ENCODE measurements around the gene PIK3C3.
"Not testable (repeated sequence)": the region's sequence is repeated elsewhere in the genome, so short reads cannot be mapped to it uniquely, and the experiment has no call there.

PIK3C3 gene

DNA sequence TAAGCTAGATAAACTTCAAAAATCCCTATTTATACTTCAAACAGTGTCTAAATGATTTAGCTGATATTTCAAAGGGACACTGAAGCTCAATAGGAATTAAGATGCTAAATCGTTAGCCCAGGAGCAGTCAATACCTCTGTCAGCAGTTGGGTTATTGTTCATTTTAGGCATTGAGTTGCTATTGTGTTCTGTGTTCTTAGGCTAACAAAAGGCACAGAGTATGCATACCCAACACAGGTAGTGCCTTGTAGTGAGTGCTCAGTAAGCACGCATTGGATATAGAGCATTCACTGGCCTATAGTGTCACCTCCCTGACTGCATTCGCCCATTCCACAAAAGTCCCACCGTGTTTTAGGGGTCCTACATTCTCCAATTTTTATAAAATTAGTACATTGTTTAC lies 152.3 kb downstream of the PIK3C3 start:
- no peaks in the 10 kb centered on the region for H3K36me3 ChIP-seq (ENCODE audit: control insufficient read depth, insufficient read depth, low read length)
- H3K4me3 ChIP-seq (replicated peaks; ENCODE audit: low read depth, low read length), result no peak overlapping the region
- DNase-seq (ENCODE audit: extremely low read depth, insufficient read length), result no peak
- no peaks in the 10 kb centered on the region for H3K27me3 ChIP-seq (replicated peaks; ENCODE audit: control insufficient read depth, insufficient read depth, low read length)
- TF ChIP-seq, protein P1, sequence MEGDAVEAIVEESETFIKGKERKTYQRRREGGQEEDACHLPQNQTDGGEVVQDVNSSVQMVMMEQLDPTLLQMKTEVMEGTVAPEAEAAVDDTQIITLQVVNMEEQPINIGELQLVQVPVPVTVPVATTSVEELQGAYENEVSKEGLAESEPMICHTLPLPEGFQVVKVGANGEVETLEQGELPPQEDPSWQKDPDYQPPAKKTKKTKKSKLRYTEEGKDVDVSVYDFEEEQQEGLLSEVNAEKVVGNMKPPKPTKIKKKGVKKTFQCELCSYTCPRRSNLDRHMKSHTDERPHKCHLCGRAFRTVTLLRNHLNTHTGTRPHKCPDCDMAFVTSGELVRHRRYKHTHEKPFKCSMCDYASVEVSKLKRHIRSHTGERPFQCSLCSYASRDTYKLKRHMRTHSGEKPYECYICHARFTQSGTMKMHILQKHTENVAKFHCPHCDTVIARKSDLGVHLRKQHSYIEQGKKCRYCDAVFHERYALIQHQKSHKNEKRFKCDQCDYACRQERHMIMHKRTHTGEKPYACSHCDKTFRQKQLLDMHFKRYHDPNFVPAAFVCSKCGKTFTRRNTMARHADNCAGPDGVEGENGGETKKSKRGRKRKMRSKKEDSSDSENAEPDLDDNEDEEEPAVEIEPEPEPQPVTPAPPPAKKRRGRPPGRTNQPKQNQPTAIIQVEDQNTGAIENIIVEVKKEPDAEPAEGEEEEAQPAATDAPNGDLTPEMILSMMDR (IDR thresholded peaks at IDR 0.05; ENCODE audit: insufficient read depth, low read length, poor library complexity, severe bottlenecking), result no peak

DNA sequence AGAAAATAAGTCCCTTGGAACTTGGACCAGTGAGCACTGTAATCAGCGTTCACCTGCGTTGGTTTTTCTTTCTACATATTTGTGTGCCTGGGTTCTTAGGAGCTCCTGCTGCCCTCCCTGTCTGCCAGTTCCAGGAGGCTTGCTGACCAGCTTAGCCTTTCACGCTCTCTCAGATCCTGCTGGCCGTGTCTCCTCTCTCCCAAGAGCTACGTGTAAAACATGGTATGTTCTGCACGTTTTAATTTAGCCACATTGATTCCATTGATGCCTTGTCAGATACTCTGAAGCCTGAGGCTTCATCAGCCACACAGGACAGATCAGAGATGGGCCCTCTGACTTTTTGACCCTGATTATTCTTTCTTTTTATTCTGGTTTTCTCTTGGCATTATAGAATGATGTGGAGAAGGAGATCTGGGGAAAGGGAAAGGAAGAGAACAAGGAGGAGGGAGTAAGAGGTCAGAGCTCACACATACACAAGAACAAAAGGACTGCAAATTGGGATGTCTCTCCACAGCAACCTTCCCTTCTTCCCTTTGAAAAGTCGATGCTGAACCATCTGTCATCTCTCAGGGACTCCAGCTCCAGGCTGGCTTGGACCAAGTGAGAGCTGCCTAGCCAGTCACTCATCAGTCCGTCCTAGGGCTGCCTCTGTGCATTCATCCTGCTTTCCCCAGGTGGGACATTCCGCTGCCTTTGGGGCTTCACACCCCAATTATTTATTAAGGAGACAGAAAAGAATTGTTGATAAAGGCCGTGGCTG lies 152.8 kb downstream of the PIK3C3 start:
- TF ChIP-seq, protein P1 (IDR thresholded peaks at IDR 0.05; ENCODE audit: insufficient read depth, low read length, poor library complexity, severe bottlenecking), result no peak
- DNase-seq (ENCODE audit: extremely low read depth, insufficient read length), result no peak
- Histone ChIP-seq H3K36me3 (ENCODE audit: control insufficient read depth, insufficient read depth, low read length) (no peaks in the 10 kb centered on the region), H3K4me3 (replicated peaks; ENCODE audit: low read depth, low read length) (no peak overlapping the region), H3K27me3 (replicated peaks; ENCODE audit: control insufficient read depth, insufficient read depth, low read length) (no peaks in the 10 kb centered on the region)

DNA sequence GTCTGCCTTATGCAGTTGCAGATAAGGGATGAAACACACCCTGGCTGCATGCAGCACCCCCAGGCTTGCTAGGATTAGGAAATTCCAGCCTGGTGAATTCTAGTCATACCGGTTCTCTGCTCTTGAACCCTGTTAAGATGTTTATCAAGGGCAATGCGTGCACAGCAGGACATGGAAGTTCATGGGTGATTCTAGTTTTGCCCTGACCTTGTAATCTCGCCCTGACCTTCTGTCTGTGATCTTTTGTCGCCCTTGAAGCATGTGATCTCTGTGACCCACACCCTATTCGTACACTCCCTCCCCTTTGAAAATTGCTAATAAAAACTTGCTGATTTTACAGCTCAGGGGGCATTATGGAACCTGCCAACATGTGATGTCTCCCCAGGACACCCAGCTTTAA lies 157.1 kb downstream of the PIK3C3 start:
- not testable (repeated sequence) for H3K27me3 ChIP-seq (replicated peaks; ENCODE audit: control insufficient read depth, insufficient read depth, low read length); DNase-seq (ENCODE audit: extremely low read depth, insufficient read length); H3K4me3 ChIP-seq (replicated peaks; ENCODE audit: low read depth, low read length); H3K36me3 ChIP-seq (ENCODE audit: control insufficient read depth, insufficient read depth, low read length)

DNA sequence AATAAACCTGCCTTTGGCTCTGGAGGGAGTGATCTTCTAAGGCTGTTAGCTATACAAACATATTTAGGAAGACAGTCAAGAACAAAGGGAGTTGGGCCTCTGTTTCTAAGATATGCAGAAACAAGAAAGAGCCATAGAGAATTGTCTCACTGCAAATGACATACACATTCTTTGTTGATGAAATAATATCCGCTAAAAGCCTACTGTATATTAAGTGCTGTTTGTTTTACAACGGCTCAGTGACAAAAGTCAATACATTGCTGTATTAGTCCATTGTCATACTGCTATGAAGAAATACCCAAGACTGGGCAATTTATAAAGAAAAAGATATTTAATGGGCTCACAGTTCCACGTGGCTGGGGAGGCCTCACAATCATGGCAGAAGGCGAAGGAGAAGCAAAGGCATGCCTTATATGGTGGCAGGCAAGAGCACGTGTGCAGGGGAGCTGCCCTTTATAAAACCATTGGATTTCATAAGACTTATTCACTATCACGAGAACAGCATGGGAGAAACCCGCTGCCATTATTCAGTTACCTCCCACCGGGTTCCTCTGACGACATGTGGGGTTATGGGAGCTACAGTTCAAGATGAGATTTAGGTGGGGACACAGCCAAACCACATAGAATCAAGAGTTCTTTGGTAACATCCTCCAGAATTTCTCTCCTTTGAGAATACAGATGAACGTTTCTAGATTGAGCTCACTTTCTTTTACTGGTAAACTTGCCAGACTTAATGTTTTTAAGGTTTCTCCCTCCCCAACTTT lies 157.8 kb downstream of the PIK3C3 start:
- H3K4me3 ChIP-seq (replicated peaks; ENCODE audit: low read depth, low read length), result no peak overlapping the region
- no peaks in the 10 kb centered on the region for H3K36me3 ChIP-seq (ENCODE audit: control insufficient read depth, insufficient read depth, low read length)
- no peaks in the 10 kb centered on the region for H3K27me3 ChIP-seq (replicated peaks; ENCODE audit: control insufficient read depth, insufficient read depth, low read length)
- no peak for DNase-seq (ENCODE audit: extremely low read depth, insufficient read length)
- TF ChIP-seq, protein P1 (IDR thresholded peaks at IDR 0.05; ENCODE audit: insufficient read depth, low read length, poor library complexity, severe bottlenecking), result no peak

DNA sequence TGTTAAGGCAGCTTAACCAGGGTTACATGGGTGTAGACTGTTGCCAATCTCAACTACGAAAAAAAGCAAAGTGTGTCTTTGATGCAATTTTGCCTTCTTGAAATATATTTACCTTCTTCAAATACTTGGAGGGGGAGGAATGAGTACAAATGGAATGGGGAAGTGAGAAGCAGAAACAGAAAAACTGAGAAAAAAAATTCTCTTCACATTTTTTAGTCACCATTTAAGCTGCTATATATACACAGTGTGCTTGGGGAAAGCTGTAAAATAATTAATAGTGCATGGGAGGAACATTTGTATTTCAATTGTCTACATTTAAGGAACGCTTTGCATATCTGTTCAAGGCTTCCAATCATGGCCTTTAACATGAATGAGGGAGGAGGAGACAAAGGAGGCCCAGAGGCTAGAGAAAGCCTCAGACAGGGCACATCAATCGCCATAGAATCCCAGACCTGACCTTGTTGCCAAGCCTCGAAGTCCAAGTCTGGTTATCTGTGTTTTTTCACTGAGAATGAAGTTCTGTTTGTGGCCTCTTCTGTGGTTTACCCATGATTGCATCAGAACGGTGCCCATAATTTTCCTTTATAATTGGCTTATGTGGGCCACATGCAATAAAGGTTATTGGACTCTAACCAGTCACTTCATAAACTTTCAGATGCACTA lies 158.6 kb downstream of the PIK3C3 start:
- no peak for DNase-seq (ENCODE audit: extremely low read depth, insufficient read length)
- Histone ChIP-seq H3K4me3 (replicated peaks; ENCODE audit: low read depth, low read length) (no peak overlapping the region), H3K27me3 (replicated peaks; ENCODE audit: control insufficient read depth, insufficient read depth, low read length) (no peaks in the 10 kb centered on the region), H3K36me3 (ENCODE audit: control insufficient read depth, insufficient read depth, low read length) (no peaks in the 10 kb centered on the region)
- TF ChIP-seq, protein P1 (IDR thresholded peaks at IDR 0.05; ENCODE audit: insufficient read depth, low read length, poor library complexity, severe bottlenecking), result no peak

Measured in GM06990 (cell line).